Gastroesophageal sphincter (tissue), 4 donors: Measurements from ENCODE around the gene AKR1A1. TPM values are rescaled to one million over a fixed set of nuclear protein-coding genes. Genes with fewer than 3 reads are reported as not detected.

ENCODE experiments used
- ATAC-seq: fragments of 150-250 bp; one replicate; pipeline ENCODE4 v1.9.1; 2016; ENCODE audit warnings: mild to moderate bottlenecking, moderate library complexity
- H3K27ac ChIP-seq, 4 donors: fragments of 200-600 bp; sonication (generic) in 3 of 4; 1 replicate in 3 of 4; 2 replicates in 1 of 4; pipeline ENCODE4 v1.5.1; 2016 to 2019
- H3K27me3 ChIP-seq: fragments of 200-600 bp; sonication (generic); one replicate; pipeline ENCODE4 v1.5.1; 2019
- H3K36me3 ChIP-seq, 2 donors: fragments of 200-600 bp; sonication (generic); one replicate each; pipeline ENCODE4 v1.5.1; 2019; ENCODE audit warnings: control low read depth in 1 of 2
- H3K4me1 ChIP-seq, 3 donors: fragments of 200-600 bp; sonication (generic); 1 replicate in 2 of 3; 2 replicates in 1 of 3; pipeline ENCODE4 v1.5.1; 2016 to 2019; ENCODE audit warnings: control low read depth in 2 of 3
- H3K4me3 ChIP-seq, 2 donors: fragments of 200-600 bp; sonication (generic); one replicate each; pipeline ENCODE4 v1.5.1; 2019; ENCODE audit warnings: mild to moderate bottlenecking in 1 of 2, moderate library complexity in 1 of 2
- H3K9me3 ChIP-seq, 3 donors: fragments of 200-600 bp; sonication (generic); one replicate each; pipeline ENCODE4 v1.5.1; 2017 to 2019; ENCODE audit warnings: control low read depth in 2 of 3
- EP300 ChIP-seq: sonication (generic); formaldehyde crosslinking; IDR thresholded peaks from one replicate; pipeline ENCODE4 v1.6.1; 2017; ENCODE audit warnings: antibody characterized with exemption, mild to moderate bottlenecking
- POLR2A ChIP-seq, 2 donors: fragments of 450-650 bp; IDR thresholded peaks; one replicate each; pipeline ENCODE4 v1.6.1; 2017; ENCODE audit warnings: antibody characterized with exemption in 2 of 2, mild to moderate bottlenecking in 2 of 2, moderate library complexity in 1 of 2
- POLR2AphosphoS5 ChIP-seq: sonication (generic); formaldehyde crosslinking; IDR thresholded peaks from one replicate; pipeline ENCODE4 v1.6.1; 2017; ENCODE audit warnings: antibody characterized with exemption
- WGBS, 2 donors: methylation state at CpG; one replicate each; pipeline ENCODE4 v1.1.5; 2018; ENCODE audit warnings: low coverage in 1 of 2; 5-methylcytosine and 5-hydroxymethylcytosine counted together
- total RNA-seq, 4 donors: library from RNA; depleted of rRNA; stranded (reverse); fragments of >200 nt; gene quantifications; one replicate each; pipeline ENCODE4 v1.1.0, GENCODE V29; 2016
- TF ChIP-seq, protein P1 (sequence below), 4 experiments: fragments of 200-600 bp in 2 of 4; fragments of 450-650 bp in 2 of 4; sonication (generic) in 1 of 4; IDR thresholded peaks; one replicate each; pipeline ENCODE4 v1.5.1; 2017 to 2019; ENCODE audit warnings: antibody characterized with exemption in 4 of 4, mild to moderate bottlenecking in 2 of 4, moderate library complexity in 2 of 4

Gene AKR1A1
- total RNA-seq, 4 donors from 2014 or later, result 43.0 to 56.9 (median 46.5) TPM

DNA sequence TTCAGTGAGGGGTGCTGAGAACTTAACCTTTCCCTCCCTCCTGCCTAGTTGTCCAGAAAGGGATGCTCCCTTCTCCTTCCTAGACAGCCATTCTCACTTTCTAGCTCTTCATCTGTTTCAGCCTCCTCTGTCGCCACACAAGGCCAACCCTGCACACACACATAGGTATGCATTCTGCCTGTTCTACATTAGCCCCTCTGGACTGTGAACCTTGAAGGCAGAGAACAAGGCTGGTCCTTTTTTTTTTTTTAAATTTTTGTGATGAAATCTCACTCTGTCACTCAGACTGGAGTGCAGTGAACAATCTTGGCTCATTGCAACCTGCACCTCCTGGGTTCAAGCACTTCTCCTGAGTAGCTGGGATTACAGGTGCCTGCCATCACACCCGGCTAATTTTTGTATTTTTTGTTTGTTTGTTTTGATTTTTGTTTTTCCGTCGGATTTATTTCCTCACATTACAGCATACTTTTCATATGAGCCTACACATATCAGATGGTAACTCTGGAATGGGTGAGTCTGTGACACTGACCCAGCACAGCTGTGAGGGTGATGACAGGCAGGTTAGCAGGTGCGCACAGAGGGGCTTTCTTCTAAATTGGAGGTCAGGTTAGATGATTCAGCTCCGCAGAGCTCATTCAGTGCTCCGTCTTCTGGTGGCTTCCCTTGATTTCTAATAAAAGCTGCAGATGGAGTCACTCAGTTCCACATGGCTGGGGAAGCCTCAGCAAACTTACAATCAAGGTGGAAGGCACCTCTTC, 4.9 kb upstream of the AKR1A1 start:
- no peak for TF ChIP-seq POLR2AphosphoS5
- no peak for TF ChIP-seq POLR2A (IDR thresholded peaks at IDR 0.05)
- no peak for TF ChIP-seq EP300
- TF ChIP-seq, protein P1, sequence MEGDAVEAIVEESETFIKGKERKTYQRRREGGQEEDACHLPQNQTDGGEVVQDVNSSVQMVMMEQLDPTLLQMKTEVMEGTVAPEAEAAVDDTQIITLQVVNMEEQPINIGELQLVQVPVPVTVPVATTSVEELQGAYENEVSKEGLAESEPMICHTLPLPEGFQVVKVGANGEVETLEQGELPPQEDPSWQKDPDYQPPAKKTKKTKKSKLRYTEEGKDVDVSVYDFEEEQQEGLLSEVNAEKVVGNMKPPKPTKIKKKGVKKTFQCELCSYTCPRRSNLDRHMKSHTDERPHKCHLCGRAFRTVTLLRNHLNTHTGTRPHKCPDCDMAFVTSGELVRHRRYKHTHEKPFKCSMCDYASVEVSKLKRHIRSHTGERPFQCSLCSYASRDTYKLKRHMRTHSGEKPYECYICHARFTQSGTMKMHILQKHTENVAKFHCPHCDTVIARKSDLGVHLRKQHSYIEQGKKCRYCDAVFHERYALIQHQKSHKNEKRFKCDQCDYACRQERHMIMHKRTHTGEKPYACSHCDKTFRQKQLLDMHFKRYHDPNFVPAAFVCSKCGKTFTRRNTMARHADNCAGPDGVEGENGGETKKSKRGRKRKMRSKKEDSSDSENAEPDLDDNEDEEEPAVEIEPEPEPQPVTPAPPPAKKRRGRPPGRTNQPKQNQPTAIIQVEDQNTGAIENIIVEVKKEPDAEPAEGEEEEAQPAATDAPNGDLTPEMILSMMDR (IDR thresholded peaks at IDR 0.05), result no peak
- Histone ChIP-seq H3K27me3 (peaks cover 7% of the 10 kb centered on the region), H3K9me3 (no peaks in the 10 kb centered on the region), H3K36me3 (no peaks in the 10 kb centered on the region), H3K4me3 (no peak overlapping the region), H3K4me1 (peaks cover 0 to 7% (median 0%) of the 10 kb centered on the region in 3 donors), H3K27ac (no peak overlapping the region)
- no peak for ATAC-seq
- WGBS, 2 donors, result 84 to 90% methylated on average over 4 to 6 of the region's 7 CpGs

- peak overlapping the region; percentile 72 to 74 for H3K4me3 ChIP-seq
- H3K27ac ChIP-seq, result peak overlapping the region in 3 of 4 donors; percentile 87 to 94 (median 87)
- TF ChIP-seq, protein P1 (IDR thresholded peaks at IDR 0.05), result no peak
- TF ChIP-seq EP300 (no peak), POLR2A (IDR thresholded peaks at IDR 0.05) (no peak), POLR2AphosphoS5 (no peak)
- H3K9me3 ChIP-seq, result no peaks in the 10 kb centered on the region
- WGBS, 2 donors, result 8 to 22% methylated on average over 3 of the region's 3 CpGs
- peaks cover 0 to 32% (median 7%) of the 10 kb centered on the region in 3 donors for H3K4me1 ChIP-seq
- ATAC-seq, result no peak
- H3K36me3 ChIP-seq, result peaks cover 0 to 35% of the 10 kb centered on the region in 2 donors
- no peaks in the 10 kb centered on the region for H3K27me3 ChIP-seq
Measured at GRCh38 chr1:45551684-45552083, 1.1 kb downstream of the AKR1A1 start.

- TF ChIP-seq POLR2A (IDR thresholded peaks at IDR 0.05) (no peak), POLR2AphosphoS5 (no peak), EP300 (no peak)
- TF ChIP-seq, protein P1 (IDR thresholded peaks at IDR 0.05), result no peak
- no peak overlapping the region for H3K4me3 ChIP-seq
- peaks cover 0 to 38% of the 10 kb centered on the region in 2 donors for H3K36me3 ChIP-seq
- no peak for ATAC-seq
- no peaks in the 10 kb centered on the region for H3K9me3 ChIP-seq
- H3K27me3 ChIP-seq, result no peaks in the 10 kb centered on the region
- no peak overlapping the region for H3K27ac ChIP-seq
- WGBS, 2 donors, result 89% methylated on average over 1 of the region's 1 CpG; no CpG with 5 or more reads in 1 of the 2 donors
- H3K4me1 ChIP-seq, result peaks cover 0 to 37% (median 7%) of the 10 kb centered on the region in 3 donors
Measured at GRCh38 chr1:45552331-45552730, 1.7 kb downstream of the AKR1A1 start.

DNA sequence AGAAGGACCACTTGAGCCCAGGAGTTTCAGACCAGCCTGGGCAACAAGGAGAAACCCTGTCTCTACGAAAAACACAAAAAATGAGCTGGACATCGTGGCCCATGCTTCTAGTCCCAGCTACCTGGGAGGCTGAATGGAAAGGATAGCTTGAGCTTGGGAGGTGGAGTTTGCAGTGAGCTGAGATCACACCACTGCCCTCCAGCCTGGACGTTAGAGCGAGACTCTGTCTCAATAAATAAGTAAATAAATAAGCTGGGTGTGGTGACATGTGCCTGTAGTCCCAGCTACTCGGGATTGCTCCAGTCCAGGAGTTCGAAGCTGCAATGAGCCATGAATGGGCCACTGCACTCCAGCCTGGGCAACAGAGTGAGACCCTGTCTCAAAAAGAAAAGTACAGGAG, 3.6 kb downstream of the AKR1A1 start:
- no peak for ATAC-seq
- Histone ChIP-seq H3K9me3 (no peaks in the 10 kb centered on the region), H3K27ac (no peak overlapping the region), H3K4me3 (no peak overlapping the region), H3K36me3 (peaks cover 0 to 40% of the 10 kb centered on the region in 2 donors), H3K27me3 (no peaks in the 10 kb centered on the region), H3K4me1 (peaks cover 0 to 40% (median 7%) of the 10 kb centered on the region in 3 donors)
- 40 to 90% methylated on average over 1 to 6 of the region's 6 CpGs for WGBS, 2 donors
- TF ChIP-seq POLR2AphosphoS5 (no peak), EP300 (no peak), POLR2A (IDR thresholded peaks at IDR 0.05) (no peak)

DNA sequence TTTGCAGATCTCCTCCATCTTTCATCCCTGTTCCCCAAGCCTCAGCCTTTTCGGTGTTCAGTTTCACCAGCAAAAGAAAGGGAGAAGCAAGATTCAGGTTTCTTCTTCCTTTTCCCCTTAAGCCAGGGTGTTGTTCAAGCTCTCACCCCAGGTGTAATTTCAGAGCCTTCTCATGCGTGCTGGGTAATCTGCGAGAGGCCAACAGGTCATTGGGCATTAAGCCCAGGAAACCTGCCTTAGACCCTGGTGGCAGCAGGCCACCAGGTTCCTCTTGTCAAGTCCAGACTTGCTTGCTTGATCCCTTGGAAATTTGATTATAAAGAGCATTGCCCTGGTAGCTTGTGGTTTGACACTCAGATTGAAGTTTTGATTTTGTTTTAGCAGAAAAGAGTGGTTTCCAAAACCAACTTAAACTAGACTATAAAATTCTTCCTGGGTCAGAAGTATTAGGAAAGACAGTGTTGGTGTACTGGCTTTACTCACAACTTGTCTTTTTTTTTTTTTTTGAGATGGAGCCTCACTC, 6.9 kb downstream of the AKR1A1 start:
- WGBS, 2 donors, result 80 to 100% methylated on average over 1 to 3 of the region's 3 CpGs
- ATAC-seq, result no peak
- H3K27ac ChIP-seq, result no peak overlapping the region
- peaks cover 0 to 19% (median 0%) of the 10 kb centered on the region in 3 donors for H3K4me1 ChIP-seq
- no peaks in the 10 kb centered on the region for H3K9me3 ChIP-seq
- no peak overlapping the region for H3K4me3 ChIP-seq
- peaks cover 0 to 65% of the 10 kb centered on the region in 2 donors for H3K36me3 ChIP-seq
- TF ChIP-seq EP300, result no peak
- TF ChIP-seq, protein P1 (IDR thresholded peaks at IDR 0.05), result no peak
- no peaks in the 10 kb centered on the region for H3K27me3 ChIP-seq
